ENCODE results near the gene RNF167.
A peak's percentile ranks its signal among the peaks of the same experiment; 100 is the strongest.

The RNF167 gene

GRCh38 chr17:4958102-4958501 is 18.0 kb downstream of the RNF167 start:
- no peak for DNase-seq

- DNase-seq = no peak
Observed at GRCh38 chr17:4959261-4959965, 19.3 kb downstream of the RNF167 start.

GRCh38 chr17:4960279-4960922 is 20.3 kb downstream of the RNF167 start:
- DNase-seq = no peak

- DNase-seq = no peak
Observed at GRCh38 chr17:4965311-4965986, 25.4 kb downstream of the RNF167 start.

- DNase-seq = peak; percentile 95
Observed at GRCh38 chr17:4966844-4967538, 26.9 kb downstream of the RNF167 start.

- DNase-seq = peak; percentile 94
Observed at GRCh38 chr17:4967539-4968485, 27.7 kb downstream of the RNF167 start, which contains the start of gene SPAG7. Gene SPAG7, minus strand, starts transcription at chr17:4967817. Its CDS starts 13 bp downstream, at chr17:4967804.

GRCh38 chr17:4968486-4969046 is 28.5 kb downstream of the RNF167 start:
- peak; percentile 56 for DNase-seq

- peak; percentile 68 for DNase-seq
Observed at GRCh38 chr17:4969047-4969550, 29.0 kb downstream of the RNF167 start.

GRCh38 chr17:4969551-4970173 is 29.6 kb downstream of the RNF167 start:
- DNase-seq = peak; percentile 58

- no peak for DNase-seq
Observed at GRCh38 chr17:4970273-4970672, 30.2 kb downstream of the RNF167 start.

GRCh38 chr17:4971826-4972225 is 31.8 kb downstream of the RNF167 start:
- DNase-seq = no peak

- no peak for DNase-seq
Observed at GRCh38 chr17:4972322-4972721, 32.3 kb downstream of the RNF167 start.

- no peak for DNase-seq
Observed at GRCh38 chr17:4972752-4973151, 32.7 kb downstream of the RNF167 start.

- no peak for DNase-seq
Observed at GRCh38 chr17:4973256-4974114, 33.4 kb downstream of the RNF167 start.

GRCh38 chr17:4974115-4974670 is 34.1 kb downstream of the RNF167 start:
- no peak for DNase-seq

- no peak for DNase-seq
Observed at GRCh38 chr17:4978726-4979125, 38.7 kb downstream of the RNF167 start.

GRCh38 chr17:4980644-4981216 is 40.7 kb downstream of the RNF167 start:
- DNase-seq = peak; percentile 54

GRCh38 chr17:4982305-4982704 is 42.2 kb downstream of the RNF167 start:
- no peak for DNase-seq

- no peak for DNase-seq
Observed at GRCh38 chr17:4986403-4986802, 46.3 kb downstream of the RNF167 start.

Data from stimulated activated CD4-positive, alpha-beta T cell treated with anti-CD3 and anti-CD28 coated beads, Interleukin-15, amount 100 ng/mL, for 24 hours (primary cell).